ENCODE data around the gene PLCH2. TPM values are rescaled to one million over a fixed set of nuclear protein-coding genes. Genes with fewer than 3 reads are reported as not detected.

Gene PLCH2
- total and polyA plus RNA-seq, 10 of the 15 experiments (the other 5 are each of a cell fraction or from before 2014, with no cell fraction given): 0.03 to 0.73 (median 0.24) TPM; not detected in 3

GRCh38 chr1:2483970-2484369 is 7.9 kb downstream of the PLCH2 start:
- H3K27ac ChIP-seq (ENCODE audit: control insufficient read depth, insufficient read depth): no peak overlapping the region
- DNase-seq (ENCODE audit: low read depth, low spot score) (no peak), ATAC-seq (no peak), FAIRE-seq (no peak)
- POLR2A ChIA-PET: no interaction called here
- in situ Hi-C loops (cut with MboI) (no loop called here), intact Hi-C loops (cut with micrococcal nuclease; ENCODE audit: unreplicated experiment) (no loop called here)
- 44% methylated on average over 15 of the region's 16 CpGs for WGBS (ENCODE audit: insufficient coverage, insufficient replicate concordance, low lambda C conversion rate, missing lambda C conversion rate)
- H3K79me2 ChIP-seq (ENCODE audit: control insufficient read depth, insufficient read depth, low read length): no peaks in the 10 kb centered on the region
- H3K9me3 ChIP-seq (replicated peaks; ENCODE audit: control insufficient read depth, insufficient read depth, low read length): peaks cover 3% of the 10 kb centered on the region; the same call in 1 of the 3 replicates
- no peaks in the 10 kb centered on the region for H3K36me3 ChIP-seq (ENCODE audit: control insufficient read depth in 2 of 2, insufficient read depth in 2 of 2, low read length in 1 of 2)
- no peak overlapping the region for H3K4me3 ChIP-seq
- no peaks in the 10 kb centered on the region for H3K27me3 ChIP-seq (replicated peaks in 1 of 2; ENCODE audit: control insufficient read depth in 2 of 2, insufficient read depth in 2 of 2, low read length in 1 of 2)
- H3K4me1 ChIP-seq (ENCODE audit: control insufficient read depth, insufficient read depth, low read length): no peaks in the 10 kb centered on the region
- H3K9ac ChIP-seq (ENCODE audit: control insufficient read depth, insufficient read depth, low read length): no peak overlapping the region
- no peak for TF ChIP-seq NBN (IDR thresholded peaks at IDR 0.05)
- no peak for TF ChIP-seq HDGF (IDR thresholded peaks at IDR 0.05)
- no peak for TF ChIP-seq E2F8 (IDR thresholded peaks at IDR 0.05; ENCODE audit: low read depth, partially characterized antibody)
- no peak for TF ChIP-seq TARDBP (IDR thresholded peaks at IDR 0.05; ENCODE audit: borderline replicate concordance)
- TF ChIP-seq PKNOX1 (IDR thresholded peaks at IDR 0.05): no peak
- TF ChIP-seq SMAD5 (IDR thresholded peaks at IDR 0.05; ENCODE audit: low read depth): no peak
- TF ChIP-seq HDAC6 (IDR thresholded peaks at IDR 0.05; ENCODE audit: unreplicated experiment): no peak
- no peak for TF ChIP-seq NFIC (IDR thresholded peaks at IDR 0.05; ENCODE audit: low read depth, low read length)
- no peak for TF ChIP-seq ESRRA (IDR thresholded peaks at IDR 0.05; ENCODE audit: low read length)
- TF ChIP-seq MYC (IDR thresholded peaks at IDR 0.05; ENCODE audit: insufficient read depth, insufficient read length, insufficient replicate concordance, low read length, severe bottlenecking): no peak
- no peak for TF ChIP-seq BCLAF1 (IDR thresholded peaks at IDR 0.05)
- no peak for TF ChIP-seq TAF1 (IDR thresholded peaks at IDR 0.05; ENCODE audit: borderline replicate concordance, low read depth, low read length)
- no peak for TF ChIP-seq SKIL (IDR thresholded peaks at IDR 0.05; ENCODE audit: low read depth, poor library complexity, severe bottlenecking)
- no peak for TF ChIP-seq SUZ12 (IDR thresholded peaks at IDR 0.05; ENCODE audit: unreplicated experiment)
- no peak overlapping the region for H2AFZ ChIP-seq (ENCODE audit: control insufficient read depth, low read depth, low read length)
- no peaks in the 10 kb centered on the region for H4K20me1 ChIP-seq (ENCODE audit: control insufficient read depth, insufficient read depth)
- CTCF ChIA-PET: no interaction called here
- no peak overlapping the region for H3K4me2 ChIP-seq (ENCODE audit: control insufficient read depth, insufficient read depth)
- RAD21 ChIA-PET (ENCODE audit: unreplicated experiment): no interaction called here
- SMC1A ChIA-PET (ENCODE audit: uncharacterized antibody, unreplicated experiment): no interaction called here
- no TSS peak for BruUV-seq (replicated peaks)

Measured in GM12878 (cell line).